ENCODE results near the gene FBXO46.
A peak's percentile ranks its signal among the peaks of the same experiment; 100 is the strongest.

FBXO46 gene

DNA sequence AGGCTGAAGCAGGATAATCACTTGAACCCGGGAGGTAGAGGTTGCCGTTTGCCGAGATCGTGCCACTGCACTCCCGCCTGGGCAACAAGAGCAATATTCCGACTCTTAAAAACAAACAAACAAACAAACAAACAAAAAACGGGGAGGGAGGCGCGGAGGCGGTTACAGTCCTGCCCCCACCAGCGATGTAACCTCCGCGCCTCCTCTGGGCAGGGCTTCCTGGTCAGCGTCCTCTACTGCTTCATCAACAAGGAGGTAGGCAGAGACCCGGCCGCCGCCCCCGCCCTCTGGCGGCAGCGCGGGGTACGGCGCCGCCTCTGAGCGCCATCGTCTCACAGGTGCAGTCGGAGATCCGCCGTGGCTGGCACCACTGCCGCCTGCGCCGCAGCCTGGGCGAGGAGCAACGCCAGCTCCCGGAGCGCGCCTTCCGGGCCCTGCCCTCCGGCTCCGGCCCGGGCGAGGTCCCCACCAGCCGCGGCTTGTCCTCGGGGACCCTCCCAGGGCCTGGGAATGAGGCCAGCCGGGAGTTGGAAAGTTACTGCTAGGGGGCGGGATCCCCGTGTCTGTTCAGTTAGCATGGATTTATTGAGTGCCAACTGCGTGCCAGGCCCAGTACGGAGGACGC lies 49.2 kb downstream of the FBXO46 start:
- peak; percentile 86 for DNase-seq (ENCODE audit: low spot score)

DNA sequence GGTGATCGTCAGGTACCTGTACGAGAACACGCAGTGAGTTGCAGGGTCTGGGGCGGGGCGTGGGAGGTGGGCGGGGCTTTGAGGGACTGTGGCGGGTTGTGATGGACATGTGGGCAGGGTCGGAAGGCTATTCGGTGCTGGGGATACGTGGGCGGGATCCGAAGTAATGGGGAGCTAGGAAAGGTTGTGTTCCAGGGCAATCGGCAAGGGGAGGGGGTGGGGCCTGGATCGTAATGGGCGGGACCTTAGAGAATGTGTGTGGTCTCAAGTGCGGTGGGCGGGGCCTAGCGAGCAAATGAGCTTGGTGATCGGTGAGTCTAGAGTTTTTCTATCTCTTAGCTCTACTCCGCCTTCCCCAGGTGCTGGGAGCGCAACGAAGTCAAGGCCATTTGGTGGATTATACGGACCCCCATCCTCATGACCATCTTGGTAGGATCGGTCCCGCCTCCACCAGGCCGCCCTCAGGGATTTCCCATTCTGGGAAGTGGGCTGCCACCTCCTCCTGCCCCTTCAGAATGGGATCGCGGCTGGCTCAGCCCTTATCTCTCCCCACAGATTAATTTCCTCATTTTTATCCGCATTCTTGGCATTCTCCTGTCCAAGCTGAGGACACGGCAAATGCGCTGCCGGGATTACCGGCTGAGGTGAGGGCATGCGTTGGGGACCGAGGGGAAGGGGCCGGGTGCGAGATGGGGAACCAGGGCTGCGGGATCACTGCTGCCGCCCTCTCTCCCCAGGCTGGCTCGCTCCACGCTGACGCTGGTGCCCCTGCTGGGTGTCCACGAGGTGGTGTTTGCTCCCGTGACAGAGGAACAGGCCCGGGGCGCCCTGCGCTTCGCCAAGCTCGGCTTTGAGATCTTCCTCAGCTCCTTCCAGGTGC lies 53.1 kb downstream of the FBXO46 start:
- peak; percentile 84 for DNase-seq (ENCODE audit: low spot score)

DNA sequence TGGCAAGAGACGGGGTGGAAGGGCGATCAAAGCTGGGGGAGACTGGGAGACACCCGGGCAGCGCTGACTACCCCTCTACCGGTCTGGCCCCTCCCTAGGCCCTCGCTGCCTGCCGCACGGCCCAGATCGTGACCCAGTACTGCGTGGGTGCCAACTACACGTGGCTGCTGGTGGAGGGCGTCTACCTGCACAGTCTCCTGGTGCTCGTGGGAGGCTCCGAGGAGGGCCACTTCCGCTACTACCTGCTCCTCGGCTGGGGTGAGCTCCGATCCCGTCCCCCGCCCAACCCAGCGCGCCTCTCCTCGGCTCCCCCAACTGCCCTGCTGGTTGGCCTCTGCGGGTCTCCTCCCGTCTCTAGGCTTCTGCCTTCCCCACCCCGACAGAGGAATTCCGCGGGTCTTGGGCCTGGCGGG lies 53.8 kb downstream of the FBXO46 start:
- DNase-seq (ENCODE audit: low spot score), result peak; percentile 49

DNA sequence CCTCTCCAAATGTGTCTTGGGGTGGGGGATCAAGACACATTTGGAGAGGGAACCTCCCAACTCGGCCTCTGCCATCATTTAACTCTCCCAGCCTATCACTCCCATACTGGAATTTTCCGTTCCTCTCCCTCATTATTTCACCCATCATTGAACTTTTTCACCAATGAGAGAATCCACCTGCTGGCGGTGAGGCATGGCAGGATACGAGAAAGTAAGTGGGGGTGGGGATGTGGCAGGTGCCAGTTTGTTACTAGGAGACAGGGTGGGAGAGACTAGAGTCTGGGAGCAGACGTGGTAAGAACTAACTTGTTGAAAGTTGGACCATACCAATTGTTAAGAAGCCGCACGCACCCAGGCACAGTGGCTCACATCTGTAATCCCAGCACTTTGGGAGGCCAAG lies 55.8 kb downstream of the FBXO46 start:
- DNase-seq (ENCODE audit: low spot score), result no peak

DNA sequence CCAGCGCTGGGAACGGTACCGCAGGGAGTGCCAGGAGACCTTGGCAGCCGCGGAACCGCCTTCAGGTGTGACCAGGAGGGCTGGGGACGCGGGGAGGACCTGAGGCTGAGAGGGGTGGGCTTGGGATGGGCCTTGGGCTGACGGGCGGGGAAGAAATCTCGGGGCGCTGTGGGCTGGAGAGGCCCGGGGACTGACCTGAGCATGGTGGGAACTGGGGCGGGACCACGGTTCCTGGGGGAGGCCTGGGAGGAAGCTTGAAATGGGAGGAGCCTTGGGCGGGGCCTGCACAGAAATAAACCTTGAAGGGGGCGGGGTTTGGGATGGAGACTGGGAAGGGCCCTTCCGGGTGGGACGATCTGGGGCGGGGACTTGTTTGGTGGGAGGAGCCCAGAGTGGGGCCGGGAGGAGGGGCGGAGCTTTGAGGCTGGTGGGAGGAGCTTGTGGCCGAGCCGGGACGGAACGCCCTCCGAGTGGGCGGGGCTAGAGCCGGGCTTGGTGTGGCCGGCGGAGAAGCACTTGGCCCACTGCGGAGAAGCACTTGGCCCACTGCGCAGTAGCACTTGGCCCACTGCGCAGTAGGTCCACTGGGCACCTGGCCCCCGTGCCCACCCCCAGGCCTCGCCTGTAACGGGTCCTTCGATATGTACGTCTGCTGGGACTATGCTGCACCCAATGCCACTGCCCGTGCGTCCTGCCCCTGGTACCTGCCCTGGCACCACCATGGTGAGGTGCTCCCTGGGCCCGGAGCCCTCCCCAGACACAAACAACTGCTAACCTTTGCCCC lies 59.8 kb downstream of the FBXO46 start:
- peak; percentile 27 for DNase-seq (ENCODE audit: low spot score)

DNA sequence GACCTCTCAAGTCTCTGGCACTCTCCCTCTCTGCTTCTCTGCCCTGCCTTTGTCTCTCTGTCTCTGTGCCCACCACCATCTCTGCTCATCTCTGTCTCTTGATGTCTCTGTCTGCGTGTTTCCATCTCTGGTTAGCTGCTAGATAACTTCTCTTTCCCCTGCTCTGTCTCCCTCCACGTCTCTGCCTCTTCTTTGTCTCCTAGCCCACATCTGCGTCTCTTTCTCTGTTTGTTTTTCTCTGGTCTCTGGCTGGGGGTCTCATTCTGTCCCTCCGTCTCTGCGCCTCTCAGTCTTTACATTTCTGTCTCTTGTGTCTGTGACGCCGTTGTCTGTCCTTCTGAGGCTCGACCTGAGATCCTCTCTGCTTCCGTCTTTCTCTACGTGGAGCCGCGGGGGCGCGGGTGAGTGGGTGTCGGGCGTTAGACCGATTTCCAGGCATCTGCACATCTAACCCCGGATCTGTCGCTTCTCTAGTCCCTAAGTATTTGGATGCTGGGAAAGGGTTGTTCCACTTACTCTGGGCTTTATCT lies 62.3 kb downstream of the FBXO46 start:
- DNase-seq (ENCODE audit: low spot score), result peak; percentile 21

DNA sequence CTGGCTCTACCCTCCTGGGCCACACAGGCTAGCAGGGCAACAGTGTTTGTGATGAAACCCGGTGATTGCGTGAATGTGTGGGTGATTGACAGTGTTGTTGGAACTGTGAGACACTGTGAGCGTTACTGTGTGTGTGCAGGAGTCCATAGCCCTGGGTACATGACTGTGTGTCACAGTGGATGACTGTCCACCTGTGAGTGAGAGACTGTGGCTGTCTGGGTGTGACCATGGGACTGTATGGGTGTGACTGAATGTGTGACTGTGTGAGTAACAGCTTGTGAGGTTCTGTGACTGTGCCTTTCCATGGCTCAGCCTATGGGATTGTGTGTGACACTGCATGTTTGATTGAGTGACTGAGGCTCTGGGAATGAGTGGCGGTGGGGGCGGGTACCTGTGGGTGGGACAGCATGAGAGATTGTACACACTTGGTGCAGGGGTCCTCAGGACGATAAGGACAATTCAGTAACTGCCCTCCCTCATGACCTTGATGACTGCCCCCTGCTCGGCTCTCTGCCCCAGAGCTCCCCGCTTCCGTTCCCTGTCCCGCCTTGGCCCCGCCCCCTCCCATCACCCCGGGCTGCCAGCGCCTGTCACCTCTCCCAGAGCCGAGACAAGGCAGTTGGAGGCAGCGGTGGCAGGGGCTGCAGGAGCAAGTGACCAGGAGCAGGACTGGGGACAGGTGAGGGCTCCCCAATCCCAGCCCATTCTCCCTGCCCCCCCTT lies 62.9 kb downstream of the FBXO46 start, which contains the start of gene GIPR:
Gene GIPR (plus strand): TSS at position 602 of the 722 bp plus-strand sequence. CDS start 1,300 bp downstream, outside the sequence.
- DNase-seq (ENCODE audit: low spot score), result peak; percentile 40

DNA sequence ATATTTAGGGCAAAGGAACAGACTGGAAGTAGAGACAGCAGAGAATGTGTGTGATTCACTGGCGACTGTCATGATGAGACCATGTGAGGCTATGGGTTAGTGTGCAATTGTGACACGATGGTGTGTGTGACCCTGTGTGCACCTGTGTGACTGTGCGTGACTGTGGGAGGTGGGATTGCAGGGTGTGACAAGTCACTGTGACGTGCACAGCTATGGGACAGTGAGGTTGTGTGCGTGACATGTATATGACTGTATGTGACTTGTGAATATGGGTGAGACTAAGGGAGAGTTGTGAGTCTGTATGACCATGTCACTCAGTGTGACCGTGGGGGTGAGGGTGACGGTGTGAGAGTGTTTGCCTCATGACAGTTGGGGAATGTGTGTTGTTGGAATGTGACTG lies 66.1 kb downstream of the FBXO46 start:
- no peak for DNase-seq (ENCODE audit: low spot score)

DNA sequence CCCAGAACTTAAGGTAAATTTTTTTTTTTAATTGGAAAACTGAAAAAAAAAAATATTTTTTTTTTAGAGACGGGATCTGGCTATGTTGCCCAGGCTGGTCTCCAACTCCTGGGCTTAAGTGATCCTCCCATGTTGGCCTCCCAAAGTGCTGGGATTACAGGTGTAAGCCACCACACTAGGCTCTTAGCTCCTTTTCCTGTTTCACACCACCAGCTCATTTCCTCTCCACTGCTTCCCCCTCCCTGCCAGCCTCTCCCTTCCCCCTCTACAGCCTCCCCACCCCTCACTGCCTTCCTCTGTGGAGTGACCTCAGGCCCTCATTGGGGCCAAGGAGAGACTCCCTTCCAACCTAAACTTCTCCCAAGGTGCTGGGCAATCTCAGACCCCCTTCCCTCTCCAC lies 66.9 kb downstream of the FBXO46 start:
- no peak for DNase-seq (ENCODE audit: low spot score)

DNA sequence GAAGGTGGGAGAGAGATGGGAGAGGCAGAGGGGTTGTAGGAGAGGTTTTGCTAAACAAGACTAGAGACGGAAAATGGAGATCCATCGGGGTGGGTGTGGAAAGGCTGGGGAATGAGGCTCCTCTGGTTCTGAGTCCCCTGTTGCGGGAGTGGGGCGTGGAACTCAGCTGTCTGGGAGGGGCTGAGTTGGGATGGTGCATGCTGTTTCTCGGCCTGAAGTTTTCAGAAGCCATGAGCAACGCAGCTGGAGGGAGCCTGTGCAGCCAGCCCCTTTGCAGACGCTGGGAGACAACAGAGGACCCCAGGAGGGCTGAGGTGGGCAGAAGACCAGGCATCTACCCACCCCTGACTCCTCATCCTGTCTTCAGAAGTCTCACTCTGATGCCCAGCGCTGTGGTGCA lies 70.1 kb downstream of the FBXO46 start:
- DNase-seq (ENCODE audit: low spot score), result no peak

Data from CD4-positive, alpha-beta T cell treated with Interleukin-6 at 100 ng/mL for 8 hours (primary cell).